ENCODE measurements around the gene CALHM1. TPM values are rescaled to one million over a fixed set of nuclear protein-coding genes. Genes with fewer than 3 reads are reported as not detected.

CALHM1 gene
- polyA plus RNA-seq, 1 donor, result 0.04 TPM

DNA sequence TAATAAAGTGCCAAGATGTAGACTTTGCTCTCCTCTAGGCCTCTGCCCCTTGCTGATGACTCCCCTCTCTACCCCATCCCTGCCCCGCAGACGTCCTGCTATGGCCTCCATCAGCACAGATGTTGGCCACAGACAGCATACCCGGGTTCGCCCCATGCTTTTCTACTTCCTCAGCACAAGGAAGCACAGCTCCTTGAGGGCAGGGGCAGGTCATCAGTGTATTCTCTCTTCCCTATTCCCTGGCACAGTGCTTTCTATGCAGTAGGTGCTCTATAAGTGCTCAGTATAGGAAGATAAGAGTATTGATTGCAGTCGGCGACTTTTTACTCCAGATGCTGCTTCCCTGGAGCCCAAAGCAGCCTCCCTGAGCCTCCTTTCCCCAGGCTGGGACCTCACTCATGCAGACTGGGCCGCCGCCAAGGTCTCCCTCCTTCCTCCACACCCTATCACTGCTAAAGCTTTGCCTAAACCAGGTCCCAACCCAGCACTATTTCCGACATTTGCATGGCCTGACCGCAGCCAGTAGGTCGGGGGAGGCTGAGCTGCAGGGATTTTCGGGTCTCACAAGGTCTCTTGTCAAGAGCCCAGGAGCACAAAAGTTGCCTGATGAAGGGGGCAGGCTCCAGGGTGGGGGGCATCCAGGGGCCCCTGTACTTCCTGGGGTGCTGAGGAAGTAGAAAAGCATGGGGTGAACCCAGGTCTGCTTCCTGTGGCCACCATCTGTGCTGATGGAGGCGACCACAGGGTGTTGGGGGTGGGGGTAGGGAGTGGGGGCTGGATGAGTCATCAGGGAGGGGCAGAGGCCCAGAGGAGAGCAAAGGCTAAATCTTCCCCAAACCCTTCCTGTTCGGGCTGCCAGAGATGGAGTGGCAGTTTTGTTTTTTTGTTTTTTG, 12.3 kb upstream of the CALHM1 start:
- H3K27ac ChIP-seq (ENCODE audit: low read length), result no peak overlapping the region
- H3K4me3 ChIP-seq (ENCODE audit: low read length), result no peak overlapping the region
- H3K9me3 ChIP-seq (ENCODE audit: control insufficient read depth, low read depth, low read length), result peaks cover 4% of the 10 kb centered on the region
- WGBS (ENCODE audit: insufficient coverage, low lambda C conversion rate), result no CpG with 5 or more reads among the region's 14 CpGs
- no peaks in the 10 kb centered on the region for H3K4me1 ChIP-seq (ENCODE audit: control insufficient read depth, insufficient read depth, low read length)
- no peak for DNase-seq
- H3K27me3 ChIP-seq (ENCODE audit: control insufficient read depth, insufficient read depth, low read length), result no peaks in the 10 kb centered on the region
- H3K36me3 ChIP-seq (ENCODE audit: control insufficient read depth, insufficient read depth, low read length), result no peaks in the 10 kb centered on the region

- DNase-seq, result no peak
- no peaks in the 10 kb centered on the region for H3K36me3 ChIP-seq (ENCODE audit: control insufficient read depth, insufficient read depth, low read length)
- peaks cover 4% of the 10 kb centered on the region for H3K9me3 ChIP-seq (ENCODE audit: control insufficient read depth, low read depth, low read length)
- no peak overlapping the region for H3K4me3 ChIP-seq (ENCODE audit: low read length)
- no peak overlapping the region for H3K27ac ChIP-seq (ENCODE audit: low read length)
- 10% methylated on average over 2 of the region's 5 CpGs for WGBS (ENCODE audit: insufficient coverage, low lambda C conversion rate)
- no peaks in the 10 kb centered on the region for H3K27me3 ChIP-seq (ENCODE audit: control insufficient read depth, insufficient read depth, low read length)
- H3K4me1 ChIP-seq (ENCODE audit: control insufficient read depth, insufficient read depth, low read length), result no peaks in the 10 kb centered on the region
These were observed 10.5 kb upstream of the CALHM1 start for GRCh38 chr10:103469201-103469600.

DNA sequence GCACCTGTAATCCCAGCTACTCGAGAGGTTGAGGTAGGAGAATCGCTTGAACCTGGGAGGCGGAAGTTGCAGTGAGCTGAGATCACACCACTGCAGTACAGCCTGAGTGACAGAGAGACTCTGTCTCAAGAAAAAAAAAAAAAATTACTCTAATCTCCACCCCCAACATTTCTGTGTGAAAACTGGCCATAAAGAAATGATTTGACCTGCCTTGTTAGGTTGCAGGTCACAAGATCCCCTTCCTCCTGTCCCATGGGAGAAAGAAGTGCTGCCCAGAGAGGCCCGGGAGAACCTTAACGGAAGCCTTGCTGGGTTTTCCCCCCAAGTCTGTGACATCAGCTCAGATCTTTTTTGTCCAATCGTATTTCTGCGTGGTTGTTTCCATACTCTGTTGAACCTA, 8.7 kb upstream of the CALHM1 start:
- Histone ChIP-seq H3K4me1 (ENCODE audit: control insufficient read depth, insufficient read depth, low read length) (no peaks in the 10 kb centered on the region), H3K36me3 (ENCODE audit: control insufficient read depth, insufficient read depth, low read length) (no peaks in the 10 kb centered on the region), H3K27me3 (ENCODE audit: control insufficient read depth, insufficient read depth, low read length) (no peaks in the 10 kb centered on the region), H3K4me3 (ENCODE audit: low read length) (no peak overlapping the region), H3K9me3 (ENCODE audit: control insufficient read depth, low read depth, low read length) (no peaks in the 10 kb centered on the region), H3K27ac (ENCODE audit: low read length) (no peak overlapping the region)
- 82% methylated on average over 5 of the region's 7 CpGs for WGBS (ENCODE audit: insufficient coverage, low lambda C conversion rate)
- DNase-seq, result no peak

GRCh38 chr10:103466734-103467133, 8.0 kb upstream of the CALHM1 start:
- Histone ChIP-seq H3K27ac (ENCODE audit: low read length) (no peak overlapping the region), H3K27me3 (ENCODE audit: control insufficient read depth, insufficient read depth, low read length) (no peaks in the 10 kb centered on the region), H3K4me1 (ENCODE audit: control insufficient read depth, insufficient read depth, low read length) (no peaks in the 10 kb centered on the region), H3K36me3 (ENCODE audit: control insufficient read depth, insufficient read depth, low read length) (no peaks in the 10 kb centered on the region), H3K9me3 (ENCODE audit: control insufficient read depth, low read depth, low read length) (no peaks in the 10 kb centered on the region), H3K4me3 (ENCODE audit: low read length) (no peak overlapping the region)
- no peak for DNase-seq
- 60% methylated on average over 1 of the region's 3 CpGs for WGBS (ENCODE audit: insufficient coverage, low lambda C conversion rate)

GRCh38 chr10:103465411-103466179, 6.9 kb upstream of the CALHM1 start:
- Histone ChIP-seq H3K4me1 (ENCODE audit: control insufficient read depth, insufficient read depth, low read length) (no peaks in the 10 kb centered on the region), H3K9me3 (ENCODE audit: control insufficient read depth, low read depth, low read length) (no peaks in the 10 kb centered on the region), H3K27ac (ENCODE audit: low read length) (no peak overlapping the region), H3K4me3 (ENCODE audit: low read length) (no peak overlapping the region), H3K36me3 (ENCODE audit: control insufficient read depth, insufficient read depth, low read length) (no peaks in the 10 kb centered on the region), H3K27me3 (ENCODE audit: control insufficient read depth, insufficient read depth, low read length) (no peaks in the 10 kb centered on the region)
- WGBS (ENCODE audit: insufficient coverage, low lambda C conversion rate), result 75% methylated on average over 1 of the region's 14 CpGs
- no peak for DNase-seq

DNA sequence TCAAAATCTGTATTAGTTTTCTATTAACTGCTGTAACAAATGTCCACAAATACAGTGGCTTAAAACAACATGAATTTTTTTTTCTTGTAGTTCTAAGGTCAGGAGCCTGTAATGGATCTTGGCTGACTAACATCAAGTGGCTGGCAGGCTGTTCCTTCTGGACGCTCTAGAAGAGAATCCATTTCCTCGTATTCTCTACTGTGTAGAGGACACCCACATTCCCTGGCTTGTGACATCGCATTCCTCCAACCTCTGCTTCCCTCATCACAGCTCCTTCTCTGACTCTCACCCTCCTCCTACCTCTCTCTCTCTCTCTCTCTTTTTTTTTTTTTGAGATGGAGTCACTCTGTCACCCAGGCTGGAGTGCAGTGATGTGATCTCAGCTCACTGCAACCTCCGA, 4.8 kb upstream of the CALHM1 start:
- Histone ChIP-seq H3K36me3 (ENCODE audit: control insufficient read depth, insufficient read depth, low read length) (no peaks in the 10 kb centered on the region), H3K4me3 (ENCODE audit: low read length) (no peak overlapping the region), H3K9me3 (ENCODE audit: control insufficient read depth, low read depth, low read length) (no peaks in the 10 kb centered on the region), H3K4me1 (ENCODE audit: control insufficient read depth, insufficient read depth, low read length) (no peaks in the 10 kb centered on the region), H3K27me3 (ENCODE audit: control insufficient read depth, insufficient read depth, low read length) (no peaks in the 10 kb centered on the region), H3K27ac (ENCODE audit: low read length) (no peak overlapping the region)
- 72% methylated on average over 2 of the region's 4 CpGs for WGBS (ENCODE audit: insufficient coverage, low lambda C conversion rate)
- no peak for DNase-seq

- WGBS (ENCODE audit: insufficient coverage, low lambda C conversion rate), result no CpG with 5 or more reads among the region's 4 CpGs
- no peak overlapping the region for H3K4me3 ChIP-seq (ENCODE audit: low read length)
These were observed 915 bp upstream of the CALHM1 start for GRCh38 chr10:103459615-103460014.

GRCh38 chr10:103457896-103458583, 660 bp downstream of the CALHM1 start:
- WGBS (ENCODE audit: insufficient coverage, low lambda C conversion rate), result no CpG with 5 or more reads among the region's 39 CpGs

More at GRCh38 chr10:103459615-103460014, 915 bp upstream of the CALHM1 start:
- Histone ChIP-seq H3K36me3 (ENCODE audit: control insufficient read depth, insufficient read depth, low read length) (no peaks in the 10 kb centered on the region), H3K9me3 (ENCODE audit: control insufficient read depth, low read depth, low read length) (peaks cover 2% of the 10 kb centered on the region), H3K27me3 (ENCODE audit: control insufficient read depth, insufficient read depth, low read length) (no peaks in the 10 kb centered on the region), H3K4me1 (ENCODE audit: control insufficient read depth, insufficient read depth, low read length) (no peaks in the 10 kb centered on the region), H3K27ac (ENCODE audit: low read length) (no peak overlapping the region)
- no peak for DNase-seq

GRCh38 chr10:103457176-103457712, 1.5 kb downstream of the CALHM1 start:
- Histone ChIP-seq H3K4me1 (ENCODE audit: control insufficient read depth, insufficient read depth, low read length) (peaks cover 4% of the 10 kb centered on the region), H3K4me3 (ENCODE audit: low read length) (no peak overlapping the region), H3K9me3 (ENCODE audit: control insufficient read depth, low read depth, low read length) (peaks cover 2% of the 10 kb centered on the region), H3K27ac (ENCODE audit: low read length) (no peak overlapping the region), H3K27me3 (ENCODE audit: control insufficient read depth, insufficient read depth, low read length) (peaks cover 2% of the 10 kb centered on the region), H3K36me3 (ENCODE audit: control insufficient read depth, insufficient read depth, low read length) (no peaks in the 10 kb centered on the region)
- DNase-seq, result no peak
- WGBS (ENCODE audit: insufficient coverage, low lambda C conversion rate), result no CpG with 5 or more reads among the region's 8 CpGs

More at GRCh38 chr10:103457896-103458583, 660 bp downstream of the CALHM1 start:
- H3K27ac ChIP-seq (ENCODE audit: low read length), result no peak overlapping the region
- H3K4me1 ChIP-seq (ENCODE audit: control insufficient read depth, insufficient read depth, low read length), result no peaks in the 10 kb centered on the region
- H3K27me3 ChIP-seq (ENCODE audit: control insufficient read depth, insufficient read depth, low read length), result no peaks in the 10 kb centered on the region
- H3K4me3 ChIP-seq (ENCODE audit: low read length), result no peak overlapping the region
- H3K9me3 ChIP-seq (ENCODE audit: control insufficient read depth, low read depth, low read length), result peaks cover 2% of the 10 kb centered on the region
- DNase-seq, result no peak
- no peaks in the 10 kb centered on the region for H3K36me3 ChIP-seq (ENCODE audit: control insufficient read depth, insufficient read depth, low read length)

DNA sequence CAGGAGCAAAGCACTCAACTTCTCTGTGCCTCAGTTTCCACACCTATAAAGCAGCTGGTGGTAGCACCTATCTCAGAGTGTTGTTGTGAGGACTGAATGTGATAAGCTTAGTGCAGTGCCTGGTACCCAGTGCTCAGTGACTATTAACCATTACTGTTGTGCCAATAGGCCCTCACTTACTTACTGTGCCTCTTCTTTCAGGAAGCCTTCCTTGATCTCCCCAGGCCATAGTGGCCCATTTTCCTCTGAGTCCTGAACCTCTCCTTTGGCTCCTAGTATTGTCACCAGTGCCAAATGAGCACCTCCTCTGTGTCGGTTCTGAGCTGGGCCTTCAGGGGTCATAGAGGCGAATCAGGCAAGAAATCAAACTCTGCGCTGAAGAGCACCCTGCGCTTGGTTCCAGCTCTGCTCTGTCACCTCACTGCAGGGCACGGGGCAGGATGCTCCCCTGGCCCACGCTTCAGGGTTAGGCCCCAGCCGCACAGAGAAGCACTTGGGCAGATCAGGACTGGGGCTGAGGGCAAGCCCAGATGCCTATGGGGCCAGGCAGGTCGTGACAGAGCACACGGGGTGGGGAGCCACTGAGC, 2.5 kb downstream of the CALHM1 start:
- Histone ChIP-seq H3K27me3 (ENCODE audit: control insufficient read depth, insufficient read depth, low read length) (peaks cover 2% of the 10 kb centered on the region), H3K36me3 (ENCODE audit: control insufficient read depth, insufficient read depth, low read length) (no peaks in the 10 kb centered on the region), H3K4me1 (ENCODE audit: control insufficient read depth, insufficient read depth, low read length) (peaks cover 7% of the 10 kb centered on the region), H3K27ac (ENCODE audit: low read length) (no peak overlapping the region), H3K4me3 (ENCODE audit: low read length) (no peak overlapping the region), H3K9me3 (ENCODE audit: control insufficient read depth, low read depth, low read length) (peaks cover 5% of the 10 kb centered on the region)
- no peak for DNase-seq
- WGBS (ENCODE audit: insufficient coverage, low lambda C conversion rate), result no CpG with 5 or more reads among the region's 9 CpGs
